Effector memory CD8-positive, alpha-beta T cell (primary cell): Measurements from ENCODE around the gene PSMB2.
A peak's percentile ranks its signal among the peaks of the same experiment; 100 is the strongest.

Source experiments
- ATAC-seq: fragments of 150-1000 bp; cut with Tn5 transposase; replicated peaks from 2 replicates; pipeline ENCODE4 v1.10.0; 2021; ENCODE audit warnings: mild to moderate bottlenecking, moderate library complexity
- DNase-seq, 3 experiments: peaks; one replicate each; pipeline ENCODE4 v3.0.0; 2021
- H3K27ac Mint-ChIP-seq, 2 donors: one replicate each; pipeline ENCODE4 v1.8.0; 2022; ENCODE audit warnings: mild to moderate bottlenecking in 2 of 2, mixed read lengths in 2 of 2, moderate library complexity in 2 of 2
- H3K27me3 Mint-ChIP-seq, 2 donors: one replicate each; pipeline ENCODE4 v1.8.0; 2022; ENCODE audit warnings: mixed read lengths in 2 of 2
- H3K36me3 Mint-ChIP-seq: one replicate; pipeline ENCODE4 v1.8.0; 2022; ENCODE audit warnings: mild to moderate bottlenecking, moderate library complexity, mixed read lengths; ENCODE audit not compliant: insufficient read depth
- H3K4me1 Mint-ChIP-seq, 2 donors: one replicate each; pipeline ENCODE4 v1.8.0; 2022; ENCODE audit warnings: low read depth in 2 of 2, mixed read lengths in 2 of 2
- H3K4me3 Mint-ChIP-seq, 2 donors: one replicate each; pipeline ENCODE4 v1.8.0; 2022; ENCODE audit warnings: mild to moderate bottlenecking in 2 of 2, mixed read lengths in 2 of 2, moderate library complexity in 2 of 2
- H3K9me3 Mint-ChIP-seq, 2 donors: one replicate each; pipeline ENCODE4 v1.8.0; 2022; ENCODE audit warnings: mixed read lengths in 2 of 2

PSMB2 gene

GRCh38 chr1:35660581-35661473 lies 19.5 kb upstream of the PSMB2 start:
- DNase-seq (no peak), ATAC-seq (no peak)
- Mint-ChIP-seq H3K36me3 (no peaks in the 10 kb centered on the region), H3K27me3 (peaks cover under 1 to 17% of the 10 kb centered on the region in 2 donors), H3K9me3 (peaks cover 0 to 6% of the 10 kb centered on the region in 2 donors), H3K4me3 (no peak overlapping the region), H3K27ac (no peak overlapping the region), H3K4me1 (peaks cover 0 to 2% of the 10 kb centered on the region in 2 donors)

- DNase-seq (no peak), ATAC-seq (no peak)
- peaks cover 0 to 6% of the 10 kb centered on the region in 2 donors for H3K9me3 Mint-ChIP-seq
- no peak overlapping the region for H3K27ac Mint-ChIP-seq
- H3K4me1 Mint-ChIP-seq, result peaks cover 0 to 2% of the 10 kb centered on the region in 2 donors
- no peak overlapping the region for H3K4me3 Mint-ChIP-seq
- no peaks in the 10 kb centered on the region for H3K36me3 Mint-ChIP-seq
- peaks cover 0 to 15% of the 10 kb centered on the region in 2 donors for H3K27me3 Mint-ChIP-seq
These were observed 18.3 kb upstream of the PSMB2 start for GRCh38 chr1:35659589-35659988.

- Mint-ChIP-seq H3K4me1 (peaks cover 0 to 2% of the 10 kb centered on the region in 2 donors), H3K4me3 (no peak overlapping the region), H3K27ac (no peak overlapping the region), H3K9me3 (peaks cover 0 to 6% of the 10 kb centered on the region in 2 donors), H3K36me3 (no peaks in the 10 kb centered on the region), H3K27me3 (peaks cover 0 to 15% of the 10 kb centered on the region in 2 donors)
- ATAC-seq (no peak), DNase-seq (no peak)
These were observed 16.5 kb upstream of the PSMB2 start for GRCh38 chr1:35657851-35658250.

- peaks cover 0 to 6% of the 10 kb centered on the region in 2 donors for H3K9me3 Mint-ChIP-seq
These were observed 15.5 kb upstream of the PSMB2 start for GRCh38 chr1:35656863-35657232.

GRCh38 chr1:35656148-35656862 lies 15.0 kb upstream of the PSMB2 start:
- ATAC-seq (no peak), DNase-seq (no peak)
- Mint-ChIP-seq H3K4me3 (no peak overlapping the region), H3K9me3 (peaks cover 0 to 6% of the 10 kb centered on the region in 2 donors), H3K36me3 (no peaks in the 10 kb centered on the region), H3K4me1 (peaks cover 0 to 2% of the 10 kb centered on the region in 2 donors), H3K27ac (no peak overlapping the region), H3K27me3 (peaks cover 0 to 11% of the 10 kb centered on the region in 2 donors)

More at GRCh38 chr1:35656863-35657232, 15.5 kb upstream of the PSMB2 start:
- H3K27ac Mint-ChIP-seq, result no peak overlapping the region
- no peak for DNase-seq
- ATAC-seq, result no peak
- no peak overlapping the region for H3K4me3 Mint-ChIP-seq
- H3K36me3 Mint-ChIP-seq, result no peaks in the 10 kb centered on the region
- H3K4me1 Mint-ChIP-seq, result peaks cover 0 to 2% of the 10 kb centered on the region in 2 donors
- H3K27me3 Mint-ChIP-seq, result peaks cover 0 to 15% of the 10 kb centered on the region in 2 donors

GRCh38 chr1:35655196-35655595 lies 13.9 kb upstream of the PSMB2 start:
- Mint-ChIP-seq H3K9me3 (no peaks in the 10 kb centered on the region), H3K4me1 (peaks cover 0 to 2% of the 10 kb centered on the region in 2 donors), H3K27me3 (peaks cover 0 to 6% of the 10 kb centered on the region in 2 donors), H3K4me3 (no peak overlapping the region), H3K36me3 (no peaks in the 10 kb centered on the region), H3K27ac (no peak overlapping the region)
- ATAC-seq (no peak), DNase-seq (no peak)

GRCh38 chr1:35650416-35650815 lies 9.1 kb upstream of the PSMB2 start:
- Mint-ChIP-seq H3K4me3 (no peak overlapping the region), H3K27me3 (peaks cover 16 to 18% of the 10 kb centered on the region in 2 donors), H3K9me3 (no peaks in the 10 kb centered on the region)

GRCh38 chr1:35646043-35646442 lies 4.7 kb upstream of the PSMB2 start:
- peaks cover 17 to 26% of the 10 kb centered on the region in 2 donors for H3K27me3 Mint-ChIP-seq
- H3K4me1 Mint-ChIP-seq, result peaks cover 6% of the 10 kb centered on the region in 2 donors
- no peak overlapping the region for H3K4me3 Mint-ChIP-seq
- DNase-seq (no peak), ATAC-seq (no peak)
- H3K9me3 Mint-ChIP-seq, result no peaks in the 10 kb centered on the region
- no peak overlapping the region for H3K27ac Mint-ChIP-seq
- H3K36me3 Mint-ChIP-seq, result peaks cover 17% of the 10 kb centered on the region

More at GRCh38 chr1:35650416-35650815, 9.1 kb upstream of the PSMB2 start:
- Mint-ChIP-seq H3K36me3 (no peaks in the 10 kb centered on the region), H3K27ac (no peak overlapping the region), H3K4me1 (no peaks in the 10 kb centered on the region)
- ATAC-seq, result no peak
- no peak for DNase-seq

- no peaks in the 10 kb centered on the region for H3K9me3 Mint-ChIP-seq
- peaks cover 21% of the 10 kb centered on the region for H3K36me3 Mint-ChIP-seq
- H3K4me1 Mint-ChIP-seq, result peaks cover 13 to 21% of the 10 kb centered on the region in 2 donors
- no peak overlapping the region for H3K4me3 Mint-ChIP-seq
- ATAC-seq (no peak), DNase-seq (no peak)
- no peak overlapping the region for H3K27ac Mint-ChIP-seq
- H3K27me3 Mint-ChIP-seq, result peaks cover 17 to 21% of the 10 kb centered on the region in 2 donors
These were observed 2.9 kb upstream of the PSMB2 start for GRCh38 chr1:35644204-35644603.

GRCh38 chr1:35642471-35642955 lies 1.2 kb upstream of the PSMB2 start:
- Mint-ChIP-seq H3K36me3 (peaks cover 21% of the 10 kb centered on the region), H3K9me3 (no peaks in the 10 kb centered on the region), H3K27me3 (peaks cover 17 to 21% of the 10 kb centered on the region in 2 donors), H3K4me1 (peaks cover 22 to 35% of the 10 kb centered on the region in 2 donors), H3K4me3 (peak overlapping the region; percentile 100), H3K27ac (peak overlapping the region; percentile 98 to 100)
- ATAC-seq (no peak), DNase-seq (no peak)

- Mint-ChIP-seq H3K36me3 (peaks cover 32% of the 10 kb centered on the region), H3K4me3 (peak overlapping the region; percentile 100), H3K27me3 (peaks cover 3 to 9% of the 10 kb centered on the region in 2 donors), H3K9me3 (no peaks in the 10 kb centered on the region), H3K27ac (peak overlapping the region; percentile 98 to 100), H3K4me1 (peaks cover 24 to 38% of the 10 kb centered on the region in 2 donors)
- DNase-seq (no peak), ATAC-seq (no peak)
These were observed 720 bp downstream of the PSMB2 start for GRCh38 chr1:35640380-35641232.

- no peak for DNase-seq
- peak overlapping the region; percentile 88 to 97 for H3K27ac Mint-ChIP-seq
- peaks cover 60% of the 10 kb centered on the region for H3K36me3 Mint-ChIP-seq
- ATAC-seq, result no peak
- H3K27me3 Mint-ChIP-seq, result no peaks in the 10 kb centered on the region
- peaks cover 24 to 38% of the 10 kb centered on the region in 2 donors for H3K4me1 Mint-ChIP-seq
- H3K9me3 Mint-ChIP-seq, result no peaks in the 10 kb centered on the region
- H3K4me3 Mint-ChIP-seq, result peak overlapping the region; percentile 72 to 87
These were observed 3.9 kb downstream of the PSMB2 start for GRCh38 chr1:35637401-35637809.

GRCh38 chr1:35633547-35633946 lies 7.8 kb downstream of the PSMB2 start:
- no peaks in the 10 kb centered on the region for H3K27me3 Mint-ChIP-seq
- no peak for DNase-seq

More at GRCh38 chr1:35633547-35633946, 7.8 kb downstream of the PSMB2 start:
- no peak overlapping the region for H3K27ac Mint-ChIP-seq
- peaks cover 7 to 30% of the 10 kb centered on the region in 2 donors for H3K4me1 Mint-ChIP-seq
- H3K36me3 Mint-ChIP-seq, result peaks cover 79% of the 10 kb centered on the region
- H3K4me3 Mint-ChIP-seq, result no peak overlapping the region
- ATAC-seq, result no peak
- H3K9me3 Mint-ChIP-seq, result no peaks in the 10 kb centered on the region
